PC-3 (cell line): ENCODE data around the gene PAQR5.

Experiments
- EZH2 ChIP-seq: fragments of 300-600 bp; sonication (generic); IDR thresholded peaks from one replicate; pipeline ENCODE4 v1.6.1; 2017; ENCODE audit warnings: antibody characterized with exemption, mild to moderate bottlenecking, low read length; ENCODE audit not compliant: unreplicated experiment
- EZH2phosphoT487 ChIP-seq: fragments of 300-600 bp; sonication (generic); IDR thresholded peaks from 2 replicates; pipeline ENCODE4 v1.6.1; 2018; ENCODE audit warnings: mild to moderate bottlenecking, antibody characterized with exemption, low read length, borderline replicate concordance
- TF ChIP-seq, protein P1 (sequence below): fragments of 300-600 bp; sonication (generic); conservative IDR thresholded peaks from 2 replicates; pipeline ENCODE4 v1.5.1; 2017; ENCODE audit warnings: antibody characterized with exemption, low read depth, mild to moderate bottlenecking, low read length

DNA sequence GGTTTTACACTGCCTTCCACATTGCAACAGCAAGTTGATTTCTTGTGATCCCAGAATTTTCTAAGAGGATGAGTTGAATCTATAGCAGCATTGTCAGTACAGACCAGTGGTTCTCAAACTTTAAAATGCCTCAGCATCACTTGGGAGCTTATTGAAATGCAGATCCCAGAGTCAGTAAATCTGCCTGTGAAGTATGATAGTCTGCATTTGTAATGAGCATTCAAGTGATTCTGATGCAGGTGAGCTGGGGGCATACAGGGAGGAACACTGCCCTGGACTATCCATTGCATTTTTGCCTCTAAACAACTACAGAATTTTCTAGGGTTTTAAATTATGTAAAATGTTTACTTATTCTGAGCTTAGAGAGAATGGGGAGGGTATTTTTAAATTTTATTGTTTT lies 27.5 kb upstream of the PAQR5 start:
- TF ChIP-seq EZH2phosphoT487: no peak
- TF ChIP-seq, protein P1, sequence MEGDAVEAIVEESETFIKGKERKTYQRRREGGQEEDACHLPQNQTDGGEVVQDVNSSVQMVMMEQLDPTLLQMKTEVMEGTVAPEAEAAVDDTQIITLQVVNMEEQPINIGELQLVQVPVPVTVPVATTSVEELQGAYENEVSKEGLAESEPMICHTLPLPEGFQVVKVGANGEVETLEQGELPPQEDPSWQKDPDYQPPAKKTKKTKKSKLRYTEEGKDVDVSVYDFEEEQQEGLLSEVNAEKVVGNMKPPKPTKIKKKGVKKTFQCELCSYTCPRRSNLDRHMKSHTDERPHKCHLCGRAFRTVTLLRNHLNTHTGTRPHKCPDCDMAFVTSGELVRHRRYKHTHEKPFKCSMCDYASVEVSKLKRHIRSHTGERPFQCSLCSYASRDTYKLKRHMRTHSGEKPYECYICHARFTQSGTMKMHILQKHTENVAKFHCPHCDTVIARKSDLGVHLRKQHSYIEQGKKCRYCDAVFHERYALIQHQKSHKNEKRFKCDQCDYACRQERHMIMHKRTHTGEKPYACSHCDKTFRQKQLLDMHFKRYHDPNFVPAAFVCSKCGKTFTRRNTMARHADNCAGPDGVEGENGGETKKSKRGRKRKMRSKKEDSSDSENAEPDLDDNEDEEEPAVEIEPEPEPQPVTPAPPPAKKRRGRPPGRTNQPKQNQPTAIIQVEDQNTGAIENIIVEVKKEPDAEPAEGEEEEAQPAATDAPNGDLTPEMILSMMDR: no peak
- TF ChIP-seq EZH2: no peak
